ENCODE measurements around the gene FADS2. TPM values are rescaled to one million over a fixed set of nuclear protein-coding genes. Genes with fewer than 3 reads are reported as not detected.
"Not testable (repeated sequence)": the region's sequence is repeated elsewhere in the genome, so short reads cannot be mapped to it uniquely, and the experiment has no call there.

Gene FADS2
- total RNA-seq, 2 donors from 2014 or later: 69.1 to 90.1 TPM

DNA sequence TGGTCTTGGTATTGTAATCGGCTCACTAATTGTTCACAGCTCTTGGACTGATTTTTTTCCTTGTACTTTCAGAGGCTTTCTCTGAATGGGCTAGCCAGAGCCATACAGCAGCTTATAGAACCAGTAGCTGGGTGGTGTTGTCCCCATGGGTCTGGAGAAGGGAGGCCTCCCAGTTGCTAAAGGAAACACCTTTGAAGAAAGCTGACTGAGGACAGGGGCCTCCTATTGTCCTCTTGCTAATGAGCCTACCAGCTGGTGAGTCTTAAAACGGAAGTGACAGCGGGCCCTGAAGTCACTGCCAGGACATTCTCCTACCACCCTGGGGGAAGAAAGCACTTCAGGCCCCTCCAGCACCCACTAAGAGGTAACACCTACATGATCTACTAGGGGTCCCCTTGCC lies 53.3 kb downstream of the FADS2 start:
- DNase-seq (ENCODE audit: low spot score) (no peak), ATAC-seq (no peak)
- no peak overlapping the region for H3K27ac Mint-ChIP-seq
- H3K4me3 Mint-ChIP-seq: no peak overlapping the region
- H3K27me3 Mint-ChIP-seq: no peaks in the 10 kb centered on the region
- no peaks in the 10 kb centered on the region for H3K36me3 Mint-ChIP-seq
- no peaks in the 10 kb centered on the region for H3K4me1 Mint-ChIP-seq (ENCODE audit: low read depth in 2 of 2)
- H3K9me3 Mint-ChIP-seq: no peaks in the 10 kb centered on the region

DNA sequence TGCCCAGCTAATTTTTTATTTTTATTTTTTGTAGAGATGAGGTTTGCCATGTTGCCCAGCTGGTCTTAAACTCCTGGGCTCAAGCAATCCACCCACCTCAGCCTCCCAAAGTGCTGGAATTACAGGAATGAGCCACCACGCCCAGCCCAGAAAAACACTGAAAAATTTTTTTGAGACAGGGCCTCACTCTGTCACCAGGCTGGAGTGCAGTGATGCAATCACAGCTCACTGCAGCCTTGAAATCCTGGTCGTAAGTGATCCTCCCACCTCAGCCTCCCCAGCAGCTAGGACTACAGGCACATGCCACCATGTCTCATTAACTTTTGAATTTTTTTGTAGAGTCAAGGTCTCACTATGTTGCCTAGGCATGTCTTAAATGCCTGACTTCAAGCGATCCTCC lies 54.2 kb downstream of the FADS2 start:
- H3K4me3 Mint-ChIP-seq; H3K27ac Mint-ChIP-seq; H3K9me3 Mint-ChIP-seq; DNase-seq (ENCODE audit: low spot score); H3K36me3 Mint-ChIP-seq; ATAC-seq; H3K27me3 Mint-ChIP-seq; H3K4me1 Mint-ChIP-seq (ENCODE audit: low read depth in 2 of 2): not testable (repeated sequence)

DNA sequence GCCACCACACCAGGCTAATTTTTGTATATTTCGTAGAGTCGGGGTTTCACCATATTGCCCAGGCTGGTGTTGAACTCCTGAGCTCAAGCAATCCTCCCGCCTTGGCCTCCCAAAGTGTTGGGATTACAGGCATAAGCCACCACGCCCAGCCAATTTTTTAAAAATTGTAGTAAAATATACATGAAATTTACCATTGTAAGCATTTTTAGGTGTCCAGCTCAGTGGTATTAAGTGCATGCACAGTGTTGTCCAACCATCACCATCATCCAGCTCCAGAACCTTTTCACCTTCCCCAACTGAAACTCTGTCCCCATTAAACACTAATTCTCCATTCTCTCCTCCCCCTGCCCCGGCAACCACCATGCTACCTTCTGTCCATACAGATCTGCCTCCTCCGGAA lies 54.8 kb downstream of the FADS2 start:
- no peak overlapping the region for H3K4me3 Mint-ChIP-seq
- DNase-seq (ENCODE audit: low spot score) (no peak), ATAC-seq (no peak)
- no peaks in the 10 kb centered on the region for H3K4me1 Mint-ChIP-seq (ENCODE audit: low read depth in 2 of 2)
- no peaks in the 10 kb centered on the region for H3K27me3 Mint-ChIP-seq
- H3K9me3 Mint-ChIP-seq: no peaks in the 10 kb centered on the region
- no peaks in the 10 kb centered on the region for H3K36me3 Mint-ChIP-seq
- H3K27ac Mint-ChIP-seq: no peak overlapping the region

DNA sequence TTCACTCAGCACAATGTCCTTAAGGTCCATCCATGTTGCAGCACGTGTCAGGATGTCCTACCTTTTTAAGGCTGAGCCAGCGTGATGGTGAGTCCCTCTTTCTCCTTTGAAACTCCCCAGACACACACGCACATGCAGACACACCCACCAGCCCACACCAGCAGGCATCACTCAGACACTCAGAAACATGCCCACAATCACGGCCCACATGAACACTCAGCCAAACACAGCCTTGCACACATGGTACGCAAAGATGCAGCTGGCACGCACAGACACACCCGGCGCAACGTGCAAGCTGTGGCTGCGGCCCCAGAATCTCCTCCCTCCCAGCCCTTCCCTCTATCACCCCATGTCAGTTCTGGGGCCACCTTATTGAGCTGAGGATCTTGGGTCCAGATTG lies 55.2 kb downstream of the FADS2 start:
- H3K9me3 Mint-ChIP-seq: no peaks in the 10 kb centered on the region
- ATAC-seq (no peak), DNase-seq (ENCODE audit: low spot score) (no peak)
- no peak overlapping the region for H3K4me3 Mint-ChIP-seq
- no peaks in the 10 kb centered on the region for H3K27me3 Mint-ChIP-seq
- no peaks in the 10 kb centered on the region for H3K4me1 Mint-ChIP-seq (ENCODE audit: low read depth in 2 of 2)
- no peaks in the 10 kb centered on the region for H3K36me3 Mint-ChIP-seq
- no peak overlapping the region for H3K27ac Mint-ChIP-seq

DNA sequence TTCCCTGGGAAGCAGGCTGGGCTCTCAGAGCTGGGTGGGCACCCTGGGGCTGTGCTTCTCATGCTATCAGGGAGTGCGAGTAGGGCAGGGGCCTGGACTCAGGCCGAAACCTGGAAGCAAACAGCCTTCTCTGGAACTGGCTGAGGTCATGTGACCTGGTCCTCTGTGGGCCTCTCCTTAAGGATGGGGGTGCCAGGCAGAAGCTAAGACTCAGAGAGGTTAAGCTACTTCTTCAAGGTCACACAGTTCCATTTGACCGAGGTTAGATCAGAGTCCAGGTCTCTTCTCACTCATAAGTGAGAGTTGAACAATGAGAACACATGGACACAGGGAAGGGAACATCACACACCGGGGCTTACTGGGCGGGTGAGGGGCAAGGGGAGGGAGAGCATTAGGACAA lies 55.8 kb downstream of the FADS2 start:
- Mint-ChIP-seq H3K27ac (no peak overlapping the region), H3K27me3 (no peaks in the 10 kb centered on the region)
- no peak for ATAC-seq

DNA sequence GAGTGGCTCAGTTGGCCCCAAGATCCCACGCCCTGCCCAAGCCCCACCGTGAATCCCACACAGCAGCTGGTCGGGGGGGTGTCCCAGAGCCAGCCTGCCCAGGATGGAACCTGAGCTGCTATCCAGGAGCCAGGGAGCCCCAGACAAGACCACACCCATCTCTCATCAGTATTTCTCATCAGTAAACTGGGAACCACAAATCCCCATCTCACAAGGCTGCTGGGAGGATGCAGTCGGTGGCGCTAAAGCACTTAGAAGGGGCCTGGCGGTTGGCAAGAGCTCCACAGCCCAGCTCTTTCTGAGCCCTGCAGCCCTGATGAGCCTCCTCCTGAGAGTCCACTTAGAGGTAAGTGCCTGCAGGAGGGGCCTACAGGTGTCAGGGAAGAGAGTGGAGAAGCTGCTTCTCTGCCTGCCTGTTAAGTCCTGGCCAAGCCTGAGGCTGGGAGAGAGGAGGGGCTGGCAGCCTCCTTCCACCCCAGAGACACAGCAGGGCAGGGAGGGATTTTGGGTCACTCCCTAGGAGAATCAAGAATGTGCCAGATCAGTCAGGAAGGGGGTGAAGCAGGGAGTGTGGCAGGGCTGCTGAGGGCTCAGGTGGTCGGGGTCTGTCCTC lies 57.2 kb downstream of the FADS2 start:
- no peaks in the 10 kb centered on the region for H3K27me3 Mint-ChIP-seq
- H3K4me3 Mint-ChIP-seq: no peak overlapping the region
- DNase-seq (ENCODE audit: low spot score): no peak
- no peak for ATAC-seq
- no peaks in the 10 kb centered on the region for H3K36me3 Mint-ChIP-seq
- no peaks in the 10 kb centered on the region for H3K9me3 Mint-ChIP-seq
- no peak overlapping the region for H3K27ac Mint-ChIP-seq
- no peaks in the 10 kb centered on the region for H3K4me1 Mint-ChIP-seq (ENCODE audit: low read depth in 2 of 2)

More for the DNA sequence above, 55.8 kb downstream of the FADS2 start:
- no peaks in the 10 kb centered on the region for H3K36me3 Mint-ChIP-seq
- DNase-seq (ENCODE audit: low spot score): no peak
- no peak overlapping the region for H3K4me3 Mint-ChIP-seq
- no peaks in the 10 kb centered on the region for H3K4me1 Mint-ChIP-seq (ENCODE audit: low read depth in 2 of 2)
- no peaks in the 10 kb centered on the region for H3K9me3 Mint-ChIP-seq

DNA sequence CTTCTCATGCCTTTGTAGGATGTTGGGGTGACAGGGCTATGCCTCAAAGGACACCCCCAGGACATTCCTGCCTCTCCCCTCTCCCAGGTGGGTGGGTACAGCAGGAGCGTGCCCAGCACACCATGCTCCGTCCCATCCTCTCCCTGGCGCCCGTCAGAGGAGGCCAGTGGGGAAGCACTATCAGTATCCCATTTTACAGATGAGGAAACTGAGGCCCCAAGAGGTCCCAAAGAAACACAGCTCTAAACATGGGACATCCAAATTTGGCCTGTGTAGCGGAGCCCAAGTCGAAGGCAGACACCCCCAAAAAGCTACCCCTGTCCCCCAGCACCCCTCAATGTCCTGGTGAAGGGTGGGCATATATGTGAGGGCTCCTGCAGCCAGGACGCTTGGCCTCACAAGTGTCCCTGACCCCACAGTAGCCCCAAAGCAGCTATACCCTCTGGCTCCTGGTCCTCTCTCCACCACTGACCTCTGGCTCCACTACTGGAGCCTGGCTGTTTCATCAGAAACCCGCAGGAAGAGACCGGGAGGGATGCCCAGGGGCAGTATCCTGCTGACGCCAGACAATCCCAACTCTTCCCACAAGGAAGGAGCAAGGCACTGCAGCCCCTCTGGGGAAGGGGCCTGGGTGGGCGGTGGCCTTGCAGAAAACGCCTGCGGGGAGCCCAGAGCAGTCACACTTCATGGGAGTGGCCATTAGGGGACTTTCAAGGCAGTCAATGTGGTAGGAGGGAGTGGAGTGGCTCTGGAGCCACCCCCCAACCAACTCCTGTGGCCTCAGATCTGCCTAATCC lies 57.9 kb downstream of the FADS2 start:
- H3K4me1 Mint-ChIP-seq (ENCODE audit: low read depth in 2 of 2): peaks cover 0 to 2% of the 10 kb centered on the region in 2 donors
- no peak overlapping the region for H3K27ac Mint-ChIP-seq
- no peak for DNase-seq (ENCODE audit: low spot score)
- no peak overlapping the region for H3K4me3 Mint-ChIP-seq
- no peaks in the 10 kb centered on the region for H3K27me3 Mint-ChIP-seq
- no peaks in the 10 kb centered on the region for H3K9me3 Mint-ChIP-seq
- no peaks in the 10 kb centered on the region for H3K36me3 Mint-ChIP-seq
- no peak for ATAC-seq

DNA sequence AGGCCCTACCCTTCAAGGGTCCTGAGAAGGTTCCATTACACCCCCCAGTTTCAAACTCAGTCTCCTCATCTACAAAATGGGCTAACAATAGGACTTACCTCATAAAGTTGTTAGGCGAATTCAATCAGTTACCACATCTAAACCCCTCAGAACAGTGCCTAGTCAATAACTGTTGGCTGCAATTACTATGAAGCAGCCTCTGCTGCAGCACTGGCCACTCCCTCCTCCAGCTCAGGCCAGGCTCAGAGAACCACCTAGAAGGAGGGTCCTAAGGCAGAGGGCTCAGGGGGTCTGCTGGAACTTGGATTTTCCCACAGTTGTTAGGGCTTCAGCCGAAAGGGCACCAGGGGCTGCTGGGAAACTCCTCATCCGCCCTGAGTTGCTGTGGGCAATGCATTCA lies 58.5 kb downstream of the FADS2 start:
- Mint-ChIP-seq H3K27ac (no peak overlapping the region), H3K9me3 (no peaks in the 10 kb centered on the region), H3K4me1 (ENCODE audit: low read depth in 2 of 2) (peaks cover 0 to 2% of the 10 kb centered on the region in 2 donors), H3K27me3 (no peaks in the 10 kb centered on the region), H3K4me3 (no peak overlapping the region), H3K36me3 (no peaks in the 10 kb centered on the region)
- ATAC-seq (no peak), DNase-seq (ENCODE audit: low spot score) (no peak)

DNA sequence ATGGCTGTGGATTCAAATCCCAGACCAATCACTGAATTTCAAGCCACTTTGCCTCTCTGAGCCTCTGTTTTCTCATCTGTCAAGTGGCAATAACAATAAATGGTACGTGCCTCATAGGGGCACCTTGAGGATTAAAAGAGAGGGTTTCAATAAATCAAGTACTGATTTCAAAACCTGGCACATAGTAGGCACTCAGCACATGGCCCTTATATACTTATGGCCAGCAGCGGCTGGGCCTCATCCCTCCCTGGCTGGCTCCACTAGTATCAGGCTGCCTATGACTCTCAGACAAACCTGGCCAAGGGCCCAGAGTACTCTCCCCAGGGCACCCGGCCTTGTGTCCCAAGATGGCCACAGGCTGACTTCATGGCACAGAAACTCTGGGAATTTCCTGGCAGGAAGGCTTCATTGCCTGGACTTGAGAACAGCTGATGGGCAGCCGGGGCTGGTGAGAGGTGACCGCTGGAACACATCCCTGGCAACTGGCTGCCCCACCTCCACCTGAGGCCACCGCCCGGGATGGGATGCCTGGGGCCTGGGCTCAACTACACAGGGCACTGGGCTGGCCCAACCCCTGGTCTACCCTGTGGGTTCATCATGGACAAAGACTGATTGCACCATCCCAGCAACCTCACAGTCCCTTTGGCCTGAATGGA lies 59.9 kb downstream of the FADS2 start:
- no peak for DNase-seq (ENCODE audit: low spot score)
- H3K36me3 Mint-ChIP-seq: no peaks in the 10 kb centered on the region
- no peak overlapping the region for H3K27ac Mint-ChIP-seq
- peaks cover 0 to 2% of the 10 kb centered on the region in 2 donors for H3K4me1 Mint-ChIP-seq (ENCODE audit: low read depth in 2 of 2)
- no peak overlapping the region for H3K4me3 Mint-ChIP-seq
- ATAC-seq: no peak
- H3K27me3 Mint-ChIP-seq: no peaks in the 10 kb centered on the region
- H3K9me3 Mint-ChIP-seq: no peaks in the 10 kb centered on the region

DNA sequence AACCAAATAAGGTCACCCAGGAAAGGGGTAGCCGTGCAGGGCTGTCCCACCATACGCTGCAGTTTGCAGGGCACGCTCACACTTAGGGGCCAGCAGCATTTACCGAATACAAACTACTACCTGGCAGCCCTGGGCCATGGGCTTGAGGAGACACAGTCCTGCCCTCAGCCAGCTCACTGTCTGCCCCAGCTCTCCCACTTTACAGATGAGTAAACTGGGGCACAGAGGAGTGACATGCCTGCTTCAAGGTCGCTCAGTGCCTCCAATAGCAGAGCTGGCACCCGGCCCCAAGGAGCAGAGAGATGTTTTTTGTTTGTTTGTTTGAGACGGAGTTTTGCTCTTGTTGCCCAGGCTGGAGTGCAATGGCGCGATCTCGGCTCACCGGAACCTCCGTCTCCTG lies 60.5 kb downstream of the FADS2 start:
- Mint-ChIP-seq H3K27me3 (no peaks in the 10 kb centered on the region), H3K4me3 (no peak overlapping the region), H3K36me3 (no peaks in the 10 kb centered on the region), H3K4me1 (ENCODE audit: low read depth in 2 of 2) (peaks cover 0 to 2% of the 10 kb centered on the region in 2 donors), H3K9me3 (no peaks in the 10 kb centered on the region), H3K27ac (no peak overlapping the region)
- DNase-seq (ENCODE audit: low spot score): no peak
- no peak for ATAC-seq

DNA sequence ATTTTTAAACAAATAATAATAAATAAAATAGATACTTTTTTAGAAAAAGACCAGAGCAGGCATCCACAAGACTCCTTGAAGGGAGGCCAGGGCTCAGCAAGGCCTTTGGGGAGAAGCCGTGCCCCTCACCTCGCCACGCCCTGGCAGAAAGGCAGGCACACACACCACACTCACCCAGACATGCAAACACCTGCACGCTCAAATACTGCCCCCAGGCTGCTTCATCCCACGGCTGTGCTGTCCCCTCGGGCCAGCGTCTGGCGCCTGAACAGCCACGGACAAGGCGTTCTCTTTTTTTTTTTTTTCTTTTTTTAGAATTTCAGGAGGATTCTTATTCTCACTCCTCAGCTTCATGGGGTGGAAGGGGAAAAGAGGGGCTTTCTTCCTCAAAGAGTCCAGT lies 61.7 kb downstream of the FADS2 start:
- H3K36me3 Mint-ChIP-seq: no peaks in the 10 kb centered on the region
- H3K27ac Mint-ChIP-seq: no peak overlapping the region
- no peak overlapping the region for H3K4me3 Mint-ChIP-seq
- H3K27me3 Mint-ChIP-seq: no peaks in the 10 kb centered on the region
- no peaks in the 10 kb centered on the region for H3K9me3 Mint-ChIP-seq
- DNase-seq (ENCODE audit: low spot score): no peak
- peaks cover 0 to 2% of the 10 kb centered on the region in 2 donors for H3K4me1 Mint-ChIP-seq (ENCODE audit: low read depth in 2 of 2)
- no peak for ATAC-seq

DNA sequence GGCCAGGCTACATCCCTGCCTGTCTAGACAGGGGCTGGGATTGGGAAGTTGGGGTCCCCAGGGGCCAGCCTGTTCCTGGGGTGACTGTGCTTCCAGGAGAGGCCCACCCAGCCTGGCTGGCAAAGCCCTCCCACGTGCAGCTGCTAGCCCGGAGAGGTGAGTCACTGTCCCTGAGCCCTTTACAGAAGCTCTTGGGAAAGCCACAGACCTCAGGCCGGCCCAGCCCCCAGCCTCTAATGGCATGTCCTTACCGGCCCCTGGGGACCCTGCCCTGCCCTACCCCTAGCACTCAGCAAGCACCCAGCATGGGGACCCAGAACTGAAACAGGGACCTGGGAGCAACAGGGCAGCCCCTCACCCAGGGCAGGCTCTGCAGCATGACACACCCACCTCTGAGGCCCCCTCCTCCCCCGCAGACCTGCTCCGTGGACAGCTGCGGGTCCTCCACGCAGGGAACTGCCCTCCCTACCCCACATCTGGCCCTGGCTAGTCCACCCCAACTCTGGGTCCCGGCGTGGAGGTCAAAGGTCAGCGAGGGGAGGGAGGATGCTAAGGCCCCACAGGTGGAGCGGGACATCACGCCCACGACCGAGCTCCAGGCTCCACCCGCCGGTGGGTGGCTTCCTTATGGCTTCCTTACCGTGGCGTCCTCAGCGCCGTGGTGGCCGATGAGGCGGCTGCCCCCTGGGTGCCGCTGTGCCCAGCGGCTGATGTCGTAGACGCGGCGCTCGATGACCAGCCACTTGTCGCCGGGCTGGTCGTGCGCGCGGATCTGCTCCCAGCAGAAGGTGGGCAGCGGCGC lies 62.6 kb downstream of the FADS2 start:
- Mint-ChIP-seq H3K4me3 (peak overlapping the region; percentile 39), H3K36me3 (no peaks in the 10 kb centered on the region), H3K9me3 (no peaks in the 10 kb centered on the region), H3K27ac (no peak overlapping the region), H3K27me3 (no peaks in the 10 kb centered on the region), H3K4me1 (ENCODE audit: low read depth in 2 of 2) (peaks cover 0 to 2% of the 10 kb centered on the region in 2 donors)
- peak; percentile 42 to 44 for ATAC-seq
- DNase-seq (ENCODE audit: low spot score): no peak

DNA sequence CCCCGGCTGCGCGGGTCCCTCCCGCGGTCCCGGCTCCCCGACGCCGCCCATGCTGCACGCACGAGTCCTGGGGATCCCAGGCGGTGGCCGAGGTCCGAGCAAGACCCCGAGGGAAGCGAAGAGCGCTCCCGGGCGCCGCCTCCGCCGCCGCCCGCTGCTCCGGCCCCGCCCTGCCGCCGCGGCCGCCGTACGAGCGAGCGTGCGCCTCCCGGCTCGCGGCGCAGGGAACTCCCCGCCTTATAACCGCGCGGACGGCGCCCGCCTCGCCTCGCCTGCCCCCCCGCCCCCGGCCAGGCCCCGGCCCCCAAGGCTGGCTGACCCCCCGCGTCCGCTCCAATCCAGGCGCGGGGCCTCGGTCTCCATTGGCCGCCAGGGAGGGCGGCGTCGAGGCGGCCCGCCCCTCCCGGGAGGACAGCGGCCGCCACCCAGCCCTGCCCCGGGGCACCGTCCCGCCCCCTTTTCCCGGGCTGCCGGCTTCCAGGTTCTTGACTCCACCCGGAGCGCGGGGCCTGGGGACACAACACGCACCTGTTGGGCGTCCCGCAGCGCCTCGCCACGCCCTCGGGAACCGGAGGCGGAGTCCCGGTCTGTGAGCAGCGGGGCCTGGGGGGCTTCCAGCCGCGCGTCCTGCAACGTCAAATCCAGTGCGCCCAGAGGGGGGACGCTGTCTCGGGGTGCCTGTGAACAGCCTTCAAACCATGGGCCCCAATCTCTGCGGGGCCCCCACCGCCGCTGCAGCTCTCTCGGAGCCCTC lies 63.4 kb downstream of the FADS2 start, which contains the start of gene FADS3:
TSS of gene FADS3 (minus strand) at position 215 of the 754 bp plus-strand sequence. CDS start at position 51, 164 bp downstream.
- H3K27ac Mint-ChIP-seq: peak within 1 kb of the TSS in 1 of 2 donors; percentile 53
- DNase-seq (ENCODE audit: low spot score): peak; percentile 88
- peaks cover 0 to 5% of the 10 kb centered on the region in 2 donors for H3K4me1 Mint-ChIP-seq (ENCODE audit: low read depth in 2 of 2)
- peak within 1 kb of the TSS; percentile 65 for H3K4me3 Mint-ChIP-seq
- H3K27me3 Mint-ChIP-seq: no peaks in the 10 kb centered on the region
- H3K36me3 Mint-ChIP-seq: no peaks in the 10 kb centered on the region
- no peaks in the 10 kb centered on the region for H3K9me3 Mint-ChIP-seq
- ATAC-seq: peak; percentile 91 to 96

Measured in natural killer cell treated with Interleukin-12 subunit alpha and Interleukin-12 subunit beta and Interleukin-15 and Interleukin-18, amount 100 ng/mL, for 72 hours (primary cell).